ENCODE data around the gene BCL2L2.

GRCh38 chr14:23355871-23356435 lies 49.3 kb downstream of the BCL2L2 start:
- no peak for TF ChIP-seq CTCF (IDR thresholded peaks at IDR 0.05)
- TF ChIP-seq POLR2A (IDR thresholded peaks at IDR 0.05): no peak
- TF ChIP-seq POLR2AphosphoS5 (IDR thresholded peaks at IDR 0.05): no peak
- no peak for TF ChIP-seq EP300 (IDR thresholded peaks at IDR 0.05)
